HG03159 (cell line): Measurements from ENCODE around the gene DOCK1.

Source experiments
- ATAC-seq: cut with Tn5 transposase; IDR thresholded peaks from one replicate; pipeline ENCODE4 v1.9.1; 2021; ENCODE audit warnings: mild to moderate bottlenecking, moderate library complexity; ENCODE audit not compliant: unreplicated experiment

Gene DOCK1

GRCh38 chr10:127033216-127034033, 128.2 kb downstream of the DOCK1 start:
- ATAC-seq, result no peak

- no peak for ATAC-seq
Measured at GRCh38 chr10:127034034-127034633, 128.9 kb downstream of the DOCK1 start.

- ATAC-seq, result no peak
Measured at GRCh38 chr10:127034790-127035189, 129.6 kb downstream of the DOCK1 start.

- no peak for ATAC-seq
Measured at GRCh38 chr10:127035827-127036226, 130.6 kb downstream of the DOCK1 start.

GRCh38 chr10:127036987-127037386, 131.8 kb downstream of the DOCK1 start:
- no peak for ATAC-seq

GRCh38 chr10:127039435-127039834, 134.2 kb downstream of the DOCK1 start:
- no peak for ATAC-seq

GRCh38 chr10:127040756-127041155, 135.5 kb downstream of the DOCK1 start:
- ATAC-seq, result no peak

- ATAC-seq, result no peak
Measured at GRCh38 chr10:127041552-127041951, 136.3 kb downstream of the DOCK1 start.

- ATAC-seq, result no peak
Measured at GRCh38 chr10:127043301-127043700, 138.1 kb downstream of the DOCK1 start.

- ATAC-seq, result no peak
Measured at GRCh38 chr10:127044186-127044585, 139.0 kb downstream of the DOCK1 start.

GRCh38 chr10:127046975-127047877, 142.0 kb downstream of the DOCK1 start:
- ATAC-seq, result no peak

GRCh38 chr10:127047878-127048238, 142.6 kb downstream of the DOCK1 start:
- ATAC-seq, result no peak

- no peak for ATAC-seq
Measured at GRCh38 chr10:127048630-127049029, 143.4 kb downstream of the DOCK1 start.

GRCh38 chr10:127052001-127052400, 146.8 kb downstream of the DOCK1 start:
- no peak for ATAC-seq

GRCh38 chr10:127055263-127055662, 150.0 kb downstream of the DOCK1 start:
- ATAC-seq, result no peak

- ATAC-seq, result no peak
Measured at GRCh38 chr10:127059314-127059713, 154.1 kb downstream of the DOCK1 start.

- ATAC-seq, result no peak
Measured at GRCh38 chr10:127063762-127064161, 158.5 kb downstream of the DOCK1 start.

GRCh38 chr10:127064474-127064873, 159.2 kb downstream of the DOCK1 start:
- ATAC-seq, result no peak

- ATAC-seq, result no peak
Measured at GRCh38 chr10:127067542-127068194, 162.4 kb downstream of the DOCK1 start.

- no peak for ATAC-seq
Measured at GRCh38 chr10:127068485-127068884, 163.3 kb downstream of the DOCK1 start.

GRCh38 chr10:127069436-127069835, 164.2 kb downstream of the DOCK1 start:
- ATAC-seq, result no peak
